ENCODE measurements around the gene ZNF526.

- TF ChIP-seq POLR2AphosphoS5 (IDR thresholded peaks at IDR 0.05): no peak
- no peak for TF ChIP-seq CTCF (IDR thresholded peaks at IDR 0.05)
- no peak for TF ChIP-seq POLR2A (IDR thresholded peaks at IDR 0.05)
Measured at GRCh38 chr19:42175952-42176648, 44.0 kb upstream of the ZNF526 start.
